Esophagus mucosa (tissue), 1 donor: ENCODE measurements around the gene RAPGEF5. TPM values are rescaled to one million over a fixed set of nuclear protein-coding genes. Genes with fewer than 3 reads are reported as not detected.
A peak's percentile ranks its signal among the peaks of the same experiment; 100 is the strongest.

Source experiments
- ATAC-seq: fragments of 200-7000 bp; cut with Tn5 transposase; one replicate; pipeline ENCODE4 v1.9.1; 2020
- total RNA-seq: library from RNA; stranded (reverse); gene quantifications from one replicate; pipeline ENCODE4 v1.2.4, GENCODE V29; 2023
- donor health status: DM: yes; HTN: yes; CAD: no.

The RAPGEF5 gene
- total RNA-seq, 1 donor from 2014 or later, result 48.6 TPM

DNA sequence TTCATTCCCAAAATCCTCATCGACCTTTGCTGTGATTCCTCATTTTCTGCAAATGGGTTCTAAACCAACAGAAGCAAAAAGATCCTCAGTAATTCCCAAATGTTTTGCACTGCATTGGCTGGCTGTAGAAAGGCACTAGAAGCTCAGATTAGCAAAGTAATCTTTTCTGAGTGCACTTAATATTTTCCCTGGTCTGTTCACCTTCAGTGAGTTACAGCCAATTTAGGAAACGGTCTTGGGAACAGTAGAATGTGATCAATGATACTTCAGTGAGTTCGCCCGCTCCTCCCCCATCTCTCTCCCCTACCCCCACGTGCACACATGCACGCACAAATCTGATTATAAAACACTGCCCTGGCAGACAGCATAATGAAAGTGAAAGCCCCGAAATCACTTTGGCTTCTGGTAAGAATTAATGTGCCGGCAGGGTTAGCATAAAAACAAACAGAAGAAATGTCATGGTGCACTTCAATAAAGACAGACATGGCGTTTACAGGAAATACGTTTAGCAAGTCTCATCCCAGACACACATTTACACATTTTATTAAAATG is 209.9 kb downstream of the RAPGEF5 start:
- ATAC-seq, result no peak

DNA sequence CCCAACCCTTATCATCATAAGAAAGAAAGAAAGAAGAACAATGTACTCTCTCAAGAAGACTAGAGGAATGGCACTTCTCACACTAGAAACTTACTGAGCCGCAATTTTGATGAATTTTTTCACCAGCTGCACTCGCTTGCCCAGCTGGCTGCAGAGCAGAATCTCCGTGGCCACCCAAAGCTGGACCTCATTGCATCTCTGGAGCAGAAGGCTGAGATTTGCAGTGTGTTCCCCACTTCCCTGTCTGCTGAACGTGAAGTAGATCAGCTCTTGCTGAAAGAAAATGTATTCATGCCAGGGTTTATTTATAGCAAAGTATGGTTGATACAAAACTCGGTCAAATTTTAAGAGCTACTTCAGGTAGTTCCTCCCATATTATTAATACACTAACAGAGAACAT is 212.0 kb downstream of the RAPGEF5 start:
- ATAC-seq, result no peak

DNA sequence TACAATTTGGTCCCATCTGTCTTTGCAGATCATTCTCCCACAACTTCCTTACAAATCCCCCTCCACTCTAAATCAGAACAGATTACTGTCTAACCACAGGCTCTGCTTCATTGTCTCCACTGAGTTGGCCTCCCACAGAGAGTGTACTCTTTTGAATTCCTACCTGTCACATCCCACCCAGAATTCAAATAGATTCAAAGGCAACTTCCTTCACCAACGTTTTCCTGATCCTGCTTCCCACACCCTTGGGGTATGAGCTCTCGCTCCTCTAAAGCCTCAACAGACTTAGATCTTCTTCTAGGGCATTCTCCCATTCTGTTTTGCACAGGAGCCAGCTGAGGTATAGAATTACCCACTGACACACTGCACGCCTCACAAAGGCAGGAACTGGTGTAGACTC is 213.5 kb downstream of the RAPGEF5 start:
- ATAC-seq, result no peak

DNA sequence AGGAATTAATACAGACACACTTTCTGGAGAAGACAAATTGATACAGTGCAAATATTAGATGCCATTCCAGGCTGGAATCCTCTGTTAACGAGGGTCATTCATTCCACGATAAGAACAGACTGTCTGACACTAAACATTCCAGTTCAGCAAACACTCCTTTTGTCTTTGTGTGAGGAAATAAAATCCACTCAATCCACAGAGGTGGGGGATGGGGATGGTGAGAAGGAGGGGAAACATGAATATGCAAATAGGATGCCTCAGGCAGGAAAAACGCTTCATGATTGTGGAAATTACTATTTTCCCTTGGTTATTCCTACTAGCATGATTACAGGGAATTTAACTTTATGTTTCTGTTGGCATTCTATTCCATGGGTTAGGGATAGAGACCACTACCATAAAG is 214.4 kb downstream of the RAPGEF5 start:
- ATAC-seq, result no peak

DNA sequence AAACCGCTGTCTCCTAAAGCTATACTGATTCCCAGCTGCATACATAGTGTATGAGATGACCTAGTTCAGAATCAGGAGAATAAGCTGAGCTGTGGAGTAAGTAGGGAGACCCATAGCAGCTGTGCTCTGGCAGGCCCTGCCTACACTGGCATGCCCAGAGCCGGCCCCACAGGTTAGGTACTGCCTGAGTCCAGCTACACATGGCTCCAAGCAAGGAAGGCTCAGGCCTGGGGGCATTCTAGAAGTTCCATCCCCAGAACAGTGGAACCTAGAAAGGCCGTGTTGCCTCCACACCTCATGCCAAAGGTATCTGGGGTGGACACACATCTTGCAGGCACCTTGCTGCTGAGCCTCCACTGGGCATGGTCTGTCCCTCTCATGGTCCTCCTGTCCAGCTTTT is 215.6 kb downstream of the RAPGEF5 start:
- no peak for ATAC-seq

DNA sequence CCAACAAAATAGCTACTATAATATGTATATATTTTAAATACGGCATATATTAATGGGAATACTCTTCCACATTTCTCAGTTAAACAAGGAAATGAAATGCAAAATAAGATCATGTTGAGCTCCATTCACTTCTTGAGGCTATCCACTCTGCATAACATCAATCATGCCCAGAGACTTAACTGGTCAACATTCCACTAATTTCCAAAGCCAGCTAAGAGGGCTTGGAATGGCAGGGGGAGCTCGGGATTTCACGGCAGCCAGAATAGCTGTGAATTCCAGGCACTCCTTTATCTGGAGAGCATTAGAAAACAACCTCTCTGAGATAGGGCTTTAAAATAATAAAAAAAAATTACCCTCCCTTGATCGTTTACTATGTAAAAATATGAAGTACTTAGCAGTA is 216.4 kb downstream of the RAPGEF5 start:
- no peak for ATAC-seq

DNA sequence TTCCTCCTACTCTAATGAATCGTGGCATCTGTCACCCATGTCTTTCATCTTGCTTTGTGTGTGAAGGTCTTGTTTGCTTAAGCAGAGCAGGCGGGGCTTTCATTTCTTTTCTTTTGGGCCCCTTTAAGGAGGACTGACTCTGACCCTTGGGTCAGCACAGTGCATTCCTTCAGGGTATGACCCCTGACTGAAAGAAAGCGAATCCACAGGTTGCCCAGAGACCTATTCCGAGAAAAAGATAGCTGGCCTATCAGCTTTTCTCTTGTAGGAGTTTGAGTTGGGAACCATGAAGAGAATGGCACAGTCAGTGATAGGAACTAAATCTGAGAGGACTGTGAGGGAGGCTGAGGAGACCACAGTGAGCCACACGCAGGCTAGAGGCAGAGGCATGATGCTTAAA is 218.1 kb downstream of the RAPGEF5 start:
- no peak for ATAC-seq

DNA sequence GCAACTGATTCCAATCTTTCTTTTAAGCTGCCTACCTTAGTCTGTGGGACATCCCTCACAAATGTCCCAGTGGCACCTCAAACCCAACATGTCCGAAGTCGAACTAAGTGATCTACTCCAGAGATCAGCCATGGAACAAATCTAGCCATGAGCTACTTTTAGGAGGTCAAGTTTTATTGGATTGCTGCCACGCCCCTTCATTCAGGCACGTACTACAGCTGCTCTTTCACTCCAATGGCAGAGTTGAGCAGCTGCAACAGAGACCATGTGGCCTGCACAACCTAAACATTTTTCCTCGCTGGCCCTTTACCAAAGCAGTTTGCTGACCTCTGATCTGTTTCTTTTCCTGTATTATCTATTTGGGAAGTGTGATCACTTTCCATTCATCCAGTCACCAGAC is 218.8 kb downstream of the RAPGEF5 start:
- ATAC-seq, result no peak

DNA sequence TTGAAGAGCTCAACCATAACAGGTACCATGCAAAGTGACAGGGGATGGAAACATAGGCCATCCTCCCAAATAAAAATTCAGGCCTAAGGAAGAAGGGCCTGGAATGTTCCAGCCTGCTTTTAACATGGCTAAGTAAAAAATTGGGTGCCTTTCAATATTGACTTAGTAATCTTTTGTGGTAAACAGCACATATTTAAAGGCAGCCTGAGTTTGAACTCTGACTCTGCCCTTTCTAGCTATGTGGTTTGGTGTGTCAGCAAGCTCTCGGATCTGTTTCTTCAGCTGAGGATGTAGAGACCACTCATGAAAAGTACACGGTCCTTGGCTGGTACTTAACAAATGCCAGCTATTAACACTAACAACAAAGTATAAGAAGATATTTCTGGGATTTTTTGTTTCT is 219.5 kb downstream of the RAPGEF5 start:
- no peak for ATAC-seq

DNA sequence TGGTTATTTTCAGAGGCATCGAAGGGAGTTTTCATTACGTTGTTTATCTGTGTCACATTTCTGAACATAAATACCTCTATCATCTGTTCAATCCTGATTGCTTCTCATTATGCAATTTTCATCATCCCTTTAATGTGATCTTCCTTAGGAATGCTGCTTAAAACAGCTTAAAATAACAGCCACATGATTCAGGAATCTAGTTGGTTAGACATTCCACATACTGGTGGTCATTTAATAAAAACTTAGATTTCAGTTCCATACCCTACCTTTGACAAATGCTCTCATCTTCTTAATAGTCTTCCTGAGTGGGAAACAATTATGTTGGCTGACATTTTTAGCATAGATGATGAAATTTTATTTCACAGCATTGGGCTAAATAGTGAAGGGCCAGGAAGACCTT is 219.9 kb downstream of the RAPGEF5 start:
- no peak for ATAC-seq

DNA sequence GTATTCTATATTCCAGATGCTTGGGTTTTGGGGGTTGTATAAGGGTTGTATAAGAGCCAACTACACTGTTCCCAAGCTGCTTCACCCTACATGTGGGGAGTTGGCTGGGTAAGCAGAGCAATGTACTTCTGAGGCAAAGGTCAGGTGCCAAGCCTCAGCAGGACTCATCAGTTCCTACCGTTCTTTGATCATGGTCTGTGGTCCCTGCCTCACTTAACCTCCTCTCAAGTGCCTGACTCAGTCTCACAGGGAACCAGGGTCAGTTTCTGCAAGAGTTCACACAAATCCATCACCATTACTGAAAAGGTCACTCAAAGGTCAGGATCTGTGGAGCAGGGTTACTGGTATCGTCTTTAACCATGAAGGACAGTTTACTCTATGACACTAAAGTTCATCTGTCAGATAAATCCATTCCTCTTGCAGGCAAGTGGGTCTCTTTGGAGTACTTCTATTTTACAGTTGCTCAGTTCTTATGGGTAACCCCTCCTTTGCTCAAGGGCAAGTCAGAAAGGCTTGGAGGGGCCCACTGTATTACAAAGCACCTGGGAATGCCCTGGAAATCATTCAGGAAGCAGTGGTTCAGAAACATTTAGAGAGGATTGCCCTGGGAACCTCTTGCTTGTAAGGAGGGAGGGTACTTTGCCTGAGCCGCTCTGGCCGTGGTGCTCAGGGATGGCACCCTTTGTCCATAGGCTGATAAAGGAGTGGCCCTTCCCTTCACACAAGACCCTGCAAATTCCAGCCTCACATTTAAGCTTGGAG is 227.0 kb downstream of the RAPGEF5 start:
- no peak for ATAC-seq

DNA sequence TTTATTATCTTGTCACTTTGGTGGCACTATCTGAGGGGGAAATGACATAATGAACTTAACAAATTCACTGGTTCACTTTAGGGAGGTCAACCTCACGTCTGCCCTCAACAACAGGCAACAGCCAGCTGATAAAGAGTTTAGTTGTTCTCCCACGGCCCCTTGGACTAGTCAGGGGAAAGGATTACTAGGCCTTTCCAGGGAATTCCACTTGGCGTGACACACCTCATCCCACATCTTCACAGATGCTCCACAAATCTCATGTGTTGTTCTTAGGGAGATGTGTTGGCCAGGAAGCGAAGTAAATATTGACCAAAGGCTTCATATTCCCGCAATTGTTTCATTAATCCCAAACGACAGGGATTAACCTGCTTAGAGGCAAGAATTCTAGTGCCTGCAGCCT is 227.8 kb downstream of the RAPGEF5 start:
- no peak for ATAC-seq

DNA sequence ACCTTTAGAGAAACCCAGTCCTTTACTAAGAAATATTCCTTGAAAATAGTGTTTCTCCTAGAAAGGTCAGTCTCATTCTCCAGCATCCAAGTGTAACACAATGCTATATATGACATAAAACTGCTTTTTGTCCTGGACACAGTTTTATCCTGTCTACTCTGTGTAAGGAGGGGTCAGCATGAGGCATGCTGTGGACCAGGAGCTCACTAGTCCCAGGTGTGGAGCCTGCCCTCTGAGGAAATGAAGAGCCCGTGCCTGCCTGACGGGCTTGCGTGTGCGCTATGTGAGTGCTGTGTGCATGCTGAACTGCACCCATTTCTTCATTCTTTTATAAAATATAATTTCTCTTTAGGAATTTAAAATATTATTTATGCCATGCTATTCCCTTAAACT is 228.4 kb downstream of the RAPGEF5 start:
- ATAC-seq, result no peak

DNA sequence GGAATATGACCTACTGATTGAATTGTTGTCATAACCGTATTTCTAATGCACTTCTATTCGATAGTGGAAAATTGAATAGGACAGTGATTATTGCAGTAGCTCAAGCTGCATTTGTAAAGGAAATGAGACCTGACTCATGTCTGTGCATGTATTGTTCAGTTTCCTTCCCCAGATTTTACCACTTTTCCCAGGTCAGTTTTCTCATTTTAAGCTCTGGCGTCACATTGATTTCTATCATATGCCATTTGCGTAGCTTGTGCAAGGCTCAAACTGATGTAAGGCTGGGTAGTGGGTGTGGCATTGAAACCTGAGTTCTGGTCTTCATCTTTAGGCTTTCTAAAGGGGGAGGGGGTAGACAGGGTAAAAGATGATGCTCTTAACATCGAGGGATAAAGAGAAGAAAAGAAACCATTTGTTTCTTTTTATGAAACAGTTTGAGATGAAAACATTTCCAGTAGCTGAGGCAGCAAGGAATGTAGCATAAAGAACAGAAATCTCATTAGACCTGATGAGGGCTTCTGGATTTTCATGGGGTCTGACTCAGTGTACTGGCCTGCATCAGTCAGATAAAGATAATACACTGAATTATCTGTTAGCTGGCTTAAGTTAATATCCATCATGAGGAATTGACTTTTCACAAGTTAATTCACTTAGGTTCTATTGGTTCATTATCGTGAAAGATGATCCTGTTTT is 229.0 kb downstream of the RAPGEF5 start:
- ATAC-seq, result no peak

DNA sequence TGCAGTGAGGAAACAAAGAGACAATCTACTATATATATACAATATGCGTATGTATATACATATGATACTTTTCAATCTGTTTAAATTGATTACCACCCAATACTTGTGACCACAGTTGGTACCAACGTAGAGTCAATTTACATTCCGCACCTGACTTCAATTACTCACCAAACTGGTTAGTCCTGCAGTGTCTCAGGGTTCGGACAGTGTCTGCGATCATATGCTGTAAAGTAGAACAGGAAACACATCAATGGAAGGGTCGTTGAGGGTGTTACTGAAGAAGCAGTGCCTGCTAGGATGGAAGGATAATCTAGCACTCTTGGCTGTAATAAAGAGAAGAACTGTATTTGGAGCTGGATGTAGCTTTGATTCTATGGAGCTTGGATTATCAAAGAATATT is 231.5 kb downstream of the RAPGEF5 start:
- peak; percentile 31 for ATAC-seq

DNA sequence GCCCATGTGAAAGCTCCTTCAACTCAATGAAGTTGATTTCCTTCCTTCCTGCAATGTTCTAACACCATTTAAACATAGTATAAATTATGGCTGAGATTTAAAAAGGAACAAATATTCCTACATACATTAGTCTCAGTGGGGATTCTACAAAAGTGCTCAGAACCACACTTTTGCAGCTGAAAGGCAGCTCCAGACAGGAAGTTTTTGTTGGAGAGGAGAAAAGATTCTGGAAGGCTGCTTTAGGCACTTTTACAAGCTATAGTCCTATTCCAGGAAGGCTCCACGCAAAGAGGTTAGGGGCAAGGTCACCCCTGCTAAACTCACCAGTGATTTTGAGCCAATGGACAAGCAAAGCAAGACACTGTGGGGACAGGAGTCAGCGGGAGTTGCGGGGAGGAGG is 232.0 kb downstream of the RAPGEF5 start:
- no peak for ATAC-seq

DNA sequence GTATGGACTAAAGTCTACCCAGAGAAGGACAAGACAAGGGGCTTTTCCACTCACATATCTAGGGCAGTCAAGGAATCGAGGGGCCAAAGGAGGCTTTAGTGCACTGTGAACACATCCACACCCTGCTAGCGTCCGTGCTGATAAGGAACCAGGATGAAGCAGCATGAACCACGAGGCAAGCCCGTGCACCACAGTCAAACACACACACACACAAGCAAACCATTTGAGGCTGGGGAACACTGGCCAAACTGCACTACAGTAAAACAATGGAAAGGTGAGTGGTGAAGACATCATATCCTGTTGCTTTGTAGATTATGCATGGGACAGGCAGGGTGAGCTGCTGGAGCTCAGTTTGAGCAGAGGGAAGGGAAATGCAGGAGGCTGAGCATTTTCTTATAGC is 233.8 kb downstream of the RAPGEF5 start:
- peak; percentile 17 for ATAC-seq

DNA sequence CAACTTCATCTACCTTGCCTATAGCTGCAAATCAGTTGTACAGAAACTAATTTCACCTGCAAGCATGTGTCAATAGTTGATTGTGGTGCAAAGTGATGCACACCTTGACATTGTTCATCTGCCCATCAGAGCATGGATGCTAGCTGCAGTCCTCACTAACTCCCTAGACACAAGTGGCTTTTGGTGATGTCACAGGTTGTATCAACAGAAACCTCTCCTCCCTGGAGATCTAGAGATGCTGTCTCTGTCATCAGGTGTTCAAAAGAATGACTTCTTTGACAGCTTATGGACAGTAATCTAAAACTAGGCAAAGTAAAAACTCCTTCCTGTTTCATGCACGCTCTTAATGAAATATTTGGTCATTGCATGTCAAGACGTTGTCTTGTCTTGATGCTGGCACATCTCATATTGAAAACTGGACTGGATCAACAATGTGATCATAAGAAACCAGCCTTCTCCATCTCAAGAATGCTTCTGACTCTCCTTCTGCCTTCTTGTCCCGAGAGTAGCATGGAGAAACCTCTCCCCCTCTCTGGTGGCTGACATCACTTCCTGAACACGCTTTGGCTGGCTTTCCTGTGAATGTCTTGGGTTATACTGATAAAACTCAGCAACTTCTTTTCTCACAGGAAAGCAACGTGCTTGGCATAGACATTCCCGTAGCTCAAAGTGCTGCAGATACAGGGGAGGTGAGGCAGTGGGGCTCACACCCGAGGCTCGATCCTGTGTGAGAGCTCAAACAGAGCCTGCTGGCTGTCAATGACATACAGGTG is 235.1 kb downstream of the RAPGEF5 start:
- ATAC-seq, result no peak

DNA sequence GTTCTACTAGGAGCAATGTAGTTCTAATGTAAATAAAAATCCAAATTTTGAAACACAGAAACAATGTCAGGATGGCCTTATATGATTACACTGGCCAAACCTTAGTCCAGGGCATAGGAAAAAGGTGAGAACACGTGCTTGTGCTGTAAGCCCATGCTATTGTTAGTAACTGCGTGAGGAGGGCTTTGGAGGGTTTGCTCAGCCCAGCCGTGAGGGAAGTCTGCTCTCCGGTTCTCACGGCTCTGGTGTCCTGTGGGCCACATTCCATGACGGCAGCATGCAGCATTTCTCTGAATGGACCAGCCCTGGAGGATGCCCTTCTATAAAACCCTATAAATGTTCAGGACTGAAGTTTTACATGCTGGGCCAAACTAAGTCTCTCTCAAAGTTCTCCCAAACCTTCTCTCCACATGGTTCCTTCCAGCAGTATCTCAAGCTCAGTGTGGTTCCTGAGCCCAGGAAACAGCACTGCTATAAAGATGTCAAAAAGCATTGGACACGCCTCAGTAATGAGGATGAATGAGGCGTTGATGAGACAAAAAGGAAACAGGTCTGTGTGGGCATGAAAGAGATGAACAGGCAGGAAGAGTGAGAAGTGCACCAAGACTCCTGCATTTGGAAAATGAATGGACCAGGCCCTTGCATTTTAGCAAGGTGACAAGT is 236.4 kb downstream of the RAPGEF5 start:
- ATAC-seq, result no peak

DNA sequence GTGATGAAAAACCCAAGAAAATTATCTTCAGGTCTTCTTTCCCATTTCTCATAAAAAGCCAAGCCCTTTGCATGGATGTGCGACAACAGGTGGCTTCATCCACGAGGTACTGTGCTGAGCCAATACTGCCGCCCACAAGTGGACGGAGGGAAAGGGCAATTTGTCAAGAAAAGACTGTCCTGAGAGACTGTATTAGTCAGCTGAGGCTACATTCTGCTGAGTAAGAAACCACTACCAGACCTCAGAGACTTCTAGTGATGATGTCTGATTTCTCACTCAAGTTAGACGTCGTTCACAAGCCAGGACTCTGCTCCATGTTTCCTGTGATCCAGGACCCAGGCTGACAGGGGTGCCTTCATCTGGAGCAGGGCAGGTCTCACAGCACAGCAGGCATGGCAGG is 239.7 kb downstream of the RAPGEF5 start:
- ATAC-seq, result no peak

DNA sequence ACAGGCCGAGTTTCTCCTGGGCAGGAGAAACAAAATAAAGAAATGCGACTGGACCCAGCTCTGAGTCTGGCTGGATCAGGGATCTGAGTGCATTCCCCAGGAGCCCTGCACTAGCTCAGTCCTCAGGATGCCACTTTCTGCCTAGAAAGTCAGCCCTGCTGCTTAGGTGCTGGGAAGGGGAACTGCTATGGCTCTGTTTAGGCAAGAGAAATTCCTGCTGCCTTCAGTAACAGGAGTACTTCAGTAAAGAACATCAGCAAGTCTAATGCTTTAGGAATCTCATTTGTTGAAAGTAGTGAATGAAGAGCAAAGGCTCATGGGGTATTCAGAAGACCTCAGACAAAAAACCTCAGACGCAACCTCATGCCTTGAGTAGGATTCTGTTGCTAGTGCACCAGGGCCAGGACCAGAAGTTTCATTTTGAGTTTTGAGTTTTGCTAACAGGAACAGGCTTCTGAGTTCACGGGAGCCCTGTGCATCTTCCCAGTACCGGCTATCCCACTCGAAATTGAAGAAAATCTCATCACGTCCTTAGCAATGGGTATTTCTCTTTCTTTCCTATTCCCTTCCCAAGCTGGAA is 240.4 kb downstream of the RAPGEF5 start:
- no peak for ATAC-seq

DNA sequence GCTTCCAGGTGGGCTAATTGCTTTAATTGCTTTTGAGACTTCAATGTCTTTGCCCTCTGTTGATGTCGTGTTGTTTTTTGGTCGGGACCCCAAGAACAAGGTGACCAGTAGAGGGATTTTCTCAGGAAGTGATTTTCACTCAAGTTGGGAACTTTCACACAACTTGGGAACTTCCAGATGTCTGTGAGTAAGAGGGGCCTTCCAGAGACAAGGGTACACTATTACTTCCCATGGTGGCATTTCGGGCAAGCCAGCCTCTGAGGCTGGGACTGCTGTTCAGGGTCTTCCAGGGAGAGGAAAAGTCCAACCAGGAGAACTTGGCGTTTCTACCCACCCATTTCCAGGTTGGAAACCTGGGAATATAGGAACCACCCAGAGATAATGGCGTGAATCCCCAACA is 241.3 kb downstream of the RAPGEF5 start:
- ATAC-seq, result no peak
